Stimulated activated CD4-positive, alpha-beta T cell treated with anti-CD3 and anti-CD28 coated beads, Interleukin-1b, Interleukin-23, amount 100 ng/mL, for 48 hours (primary cell): ENCODE measurements around the gene FEV.

ENCODE experiments used
- DNase-seq: peaks from one replicate; pipeline ENCODE4 v3.0.0-alpha.2; 2020

Gene FEV

GRCh38 chr2:218992196-218992595, 7.2 kb upstream of the FEV start:
- DNase-seq, result no peak

- no peak for DNase-seq
Measured at GRCh38 chr2:218991674-218992168, 6.7 kb upstream of the FEV start.

- DNase-seq, result no peak
Measured at GRCh38 chr2:218990612-218991011, 5.6 kb upstream of the FEV start.

- no peak for DNase-seq
Measured at GRCh38 chr2:218990052-218990451, 5.1 kb upstream of the FEV start.

GRCh38 chr2:218988650-218989049, 3.7 kb upstream of the FEV start:
- no peak for DNase-seq

- DNase-seq, result no peak
Measured at GRCh38 chr2:218988164-218988563, 3.2 kb upstream of the FEV start.

GRCh38 chr2:218986148-218986761, 1.3 kb upstream of the FEV start:
- no peak for DNase-seq

GRCh38 chr2:218985325-218986091, 524 bp upstream of the FEV start:
- DNase-seq, result no peak

- no peak for DNase-seq
Measured at GRCh38 chr2:218984239-218985020, 554 bp downstream of the FEV start.

GRCh38 chr2:218983934-218984238, 1.1 kb downstream of the FEV start:
- no peak for DNase-seq

GRCh38 chr2:218983263-218983933, 1.6 kb downstream of the FEV start:
- DNase-seq, result no peak

GRCh38 chr2:218982586-218983262, 2.3 kb downstream of the FEV start:
- no peak for DNase-seq

GRCh38 chr2:218981881-218982585, 3.0 kb downstream of the FEV start:
- DNase-seq, result no peak

GRCh38 chr2:218981390-218981880, 3.5 kb downstream of the FEV start:
- no peak for DNase-seq

- DNase-seq, result no peak
Measured at GRCh38 chr2:218980735-218981389, 4.1 kb downstream of the FEV start.

GRCh38 chr2:218979846-218980734, 4.9 kb downstream of the FEV start:
- DNase-seq, result peak; percentile 88

GRCh38 chr2:218975060-218975777, 9.8 kb downstream of the FEV start:
- DNase-seq, result no peak

- DNase-seq, result no peak
Measured at GRCh38 chr2:218970894-218971293, 14.1 kb downstream of the FEV start.

GRCh38 chr2:218964041-218964771, 20.8 kb downstream of the FEV start:
- DNase-seq, result no peak
